Spleen (tissue), 11 donors: ENCODE measurements around the gene SH3BGRL3. TPM values are rescaled to one million over a fixed set of nuclear protein-coding genes. Genes with fewer than 3 reads are reported as not detected.

Experiments used
- DNase-seq: peaks from one replicate; pipeline ENCODE4 v3.0.0-alpha.2; 2020
- H3K27ac ChIP-seq, 8 donors: fragments of 200-600 bp; sonication (generic) in 7 of 8; 1 replicate in 4 of 8; 2 replicates in 4 of 8; pipeline versions ENCODE4 v1.5.0 to v1.8.0; 2016 to 2021; ENCODE audit warnings: inconsistent platforms in 4 of 8, mild to moderate bottlenecking in 4 of 8, moderate library complexity in 1 of 8
- H3K27me3 ChIP-seq, 7 donors: fragments of 200-600 bp; sonication (generic) in 6 of 7; replicated peaks in 1 of 7; 1 replicate in 4 of 7; 2 replicates in 3 of 7; pipeline versions ENCODE4 v1.5.0 to v1.8.0; 2016 to 2021; ENCODE audit warnings: inconsistent platforms in 3 of 7, mild to moderate bottlenecking in 1 of 7
- H3K36me3 ChIP-seq, 6 donors: fragments of 200-600 bp; sonication (generic) in 5 of 6; 1 replicate in 4 of 6; 2 replicates in 2 of 6; pipeline versions ENCODE4 v1.5.0 to v1.8.0; 2016 to 2021; ENCODE audit warnings: inconsistent platforms in 2 of 6
- H3K4me1 ChIP-seq, 6 donors: fragments of 200-600 bp; sonication (generic) in 5 of 6; 1 replicate in 3 of 6; 2 replicates in 3 of 6; pipeline versions ENCODE4 v1.5.0 to v1.8.0; 2016 to 2021; ENCODE audit warnings: inconsistent platforms in 3 of 6
- H3K4me3 ChIP-seq, 8 donors: fragments of 200-600 bp; sonication (generic) in 7 of 8; 1 replicate in 4 of 8; 2 replicates in 4 of 8; pipeline versions ENCODE4 v1.5.0 to v1.8.0; 2016 to 2021; ENCODE audit warnings: inconsistent platforms in 4 of 8, mild to moderate bottlenecking in 4 of 8, moderate library complexity in 2 of 8
- H3K9me3 ChIP-seq, 8 donors: fragments of 200-600 bp; sonication (generic) in 7 of 8; 1 replicate in 4 of 8; 2 replicates in 4 of 8; pipeline versions ENCODE4 v1.5.0 to v1.8.0; 2016 to 2021; ENCODE audit warnings: inconsistent platforms in 4 of 8
- CTCF ChIP-seq, 11 experiments: fragments of 200-600 bp in 7 of 11; fragments of 450-650 bp in 4 of 11; sonication (generic) in 4 of 11; IDR thresholded peaks in 8 of 11; conservative IDR thresholded peaks in 3 of 11; 1 replicate in 7 of 11; 2 replicates in 4 of 11; pipeline versions ENCODE4 v1.4.0 to v1.8.0; 2016 to 2021; ENCODE audit warnings: antibody characterized with exemption in 11 of 11, inconsistent platforms in 4 of 11, mild to moderate bottlenecking in 1 of 11
- POLR2A ChIP-seq, 3 donors: fragments of 450-650 bp; IDR thresholded peaks; one replicate each; pipeline ENCODE4 v1.5.1; 2017; ENCODE audit warnings: antibody characterized with exemption in 3 of 3, mild to moderate bottlenecking in 1 of 3
- POLR2AphosphoS5 ChIP-seq, 3 donors: sonication (generic); formaldehyde crosslinking; IDR thresholded peaks; one replicate each; pipeline ENCODE4 v1.5.1; 2017; ENCODE audit warnings: antibody characterized with exemption in 3 of 3
- WGBS, 5 donors: extraction: QIAGEN DNeasy Blood & Tissue Kit in 3 of 5; methylation state at CpG; one replicate each; pipeline versions ENCODE4 v1.1.5 to v1.1.7; 2013 to 2018; 5-methylcytosine and 5-hydroxymethylcytosine counted together
- intact Hi-C: fragments of 100-400 bp; cut with DNase I; formaldehyde crosslinking; loops from one replicate; pipeline ENCODE4 v1.15.0; 2023; ENCODE audit warnings: low total_unique reads
- polyA plus RNA-seq, 3 donors: library from polyadenylated mRNA; stranded (reverse); fragments of 200-250 nt; gene quantifications; one replicate each; pipeline ENCODE4 v1.2.1, GENCODE V29; 2013
- total RNA-seq, 7 donors: library from RNA; depleted of rRNA in 3 of 7; stranded (reverse); fragments of >200 nt in 3 of 7; fragmentation: NEBNext Ultra II Directional in 4 of 7; extraction: Animal tissue kit (Norgen Biotek cat#: 25700) in 4 of 7; gene quantifications; one replicate each; pipeline versions ENCODE4 v1.1.0 to v1.2.1, GENCODE V29; 2016 to 2021
- donor health status: healthy with polysubstance abuse.
- donor health status: DM: no; HTN: no; CAD: no; lungs with moderate emphysema.
- donor health status: DM: no; HTN: no; CAD: no.
- donor health status: Bipolar disorder and iron deficiency.
- donor health status: healthy.
- donor health status: DM: no; HTN: no; CAD: no.
- donor health status: DM: yes; HTN: yes; CAD: no.

SH3BGRL3 gene
- total and polyA plus RNA-seq, 10 donors, result 139 to 319 (median 242) TPM

- 2 to 4% (median 2%) methylated on average over 30 of the region's 30 CpGs for WGBS, 5 donors
- H3K9me3 ChIP-seq, result no peaks in the 10 kb centered on the region
- H3K27ac ChIP-seq, result peak overlapping the region; percentile 81 to 94 (median 90)
- H3K4me3 ChIP-seq, result peak overlapping the region; percentile 57 to 91 (median 74)
- intact Hi-C loops, result no loop called here
- TF ChIP-seq CTCF (IDR thresholded peaks at IDR 0.05 in 8 of 11, conservative IDR thresholded peaks at IDR 0.05 in 3 of 11), result no peak
- no peak for TF ChIP-seq POLR2A (IDR thresholded peaks at IDR 0.05)
- TF ChIP-seq POLR2AphosphoS5 (IDR thresholded peaks at IDR 0.05), result no peak
- no peaks in the 10 kb centered on the region for H3K27me3 ChIP-seq
- peaks cover 3 to 39% (median 17%) of the 10 kb centered on the region in 6 donors for H3K4me1 ChIP-seq
- H3K36me3 ChIP-seq, result peaks cover 0 to 3% (median 0%) of the 10 kb centered on the region in 6 donors
- no peak for DNase-seq
These were observed 45.1 kb upstream of the SH3BGRL3 start for GRCh38 chr1:26234644-26235370.

- H3K27ac ChIP-seq, result peak overlapping the region in 1 of 8 donors; percentile 53
- WGBS, 5 donors, result 52 to 65% (median 55%) methylated on average over 6 of the region's 6 CpGs
- H3K4me3 ChIP-seq, result no peak overlapping the region
- no peaks in the 10 kb centered on the region for H3K27me3 ChIP-seq
- peaks cover 0 to 24% (median 0%) of the 10 kb centered on the region in 6 donors for H3K36me3 ChIP-seq
- TF ChIP-seq POLR2AphosphoS5 (IDR thresholded peaks at IDR 0.05), result no peak
- TF ChIP-seq POLR2A (IDR thresholded peaks at IDR 0.05), result no peak
- TF ChIP-seq CTCF (IDR thresholded peaks at IDR 0.05 in 8 of 11, conservative IDR thresholded peaks at IDR 0.05 in 3 of 11), result no peak
- intact Hi-C loops, result no loop called here
- H3K4me1 ChIP-seq, result peaks cover 3 to 39% (median 17%) of the 10 kb centered on the region in 6 donors
- DNase-seq, result no peak
- no peaks in the 10 kb centered on the region for H3K9me3 ChIP-seq
These were observed 42.5 kb upstream of the SH3BGRL3 start for GRCh38 chr1:26237230-26237966.

GRCh38 chr1:26239936-26240335 lies 40.0 kb upstream of the SH3BGRL3 start:
- no peak overlapping the region for H3K4me3 ChIP-seq
- intact Hi-C loops, result no loop called here

More at GRCh38 chr1:26239936-26240335, 40.0 kb upstream of the SH3BGRL3 start:
- H3K27ac ChIP-seq, result no peak overlapping the region
- H3K36me3 ChIP-seq, result peaks cover 0 to 45% (median 6%) of the 10 kb centered on the region in 6 donors
- no peaks in the 10 kb centered on the region for H3K9me3 ChIP-seq
- no peak for DNase-seq
- WGBS, 5 donors, result 95 to 99% (median 97%) methylated on average over 4 of the region's 4 CpGs
- H3K27me3 ChIP-seq, result no peaks in the 10 kb centered on the region
- no peak for TF ChIP-seq CTCF (IDR thresholded peaks at IDR 0.05 in 8 of 11, conservative IDR thresholded peaks at IDR 0.05 in 3 of 11)
- peaks cover 0 to 29% (median 9%) of the 10 kb centered on the region in 6 donors for H3K4me1 ChIP-seq
